ENCODE data around the gene KIF27.
"Not testable (repeated sequence)": the region's sequence is repeated elsewhere in the genome, so short reads cannot be mapped to it uniquely, and the experiment has no call there.

KIF27 gene

GRCh38 chr9:83824986-83825623 lies 96.1 kb downstream of the KIF27 start:
- not testable (repeated sequence) for H2AFZ ChIP-seq (ENCODE audit: low read length); H3K9ac ChIP-seq (ENCODE audit: low read length); H3K9me2 ChIP-seq (ENCODE audit: low read depth, low read length); H3K4me2 ChIP-seq (ENCODE audit: low read length); H3K27ac ChIP-seq (ENCODE audit: low read depth, low read length, poor library complexity, severe bottlenecking); H3K27me3 ChIP-seq (ENCODE audit: insufficient read depth, low read length); H3K36me3 ChIP-seq (ENCODE audit: insufficient read depth, low read length); H4K20me1 ChIP-seq (ENCODE audit: insufficient read depth, low read length); H3K79me2 ChIP-seq (ENCODE audit: insufficient read depth, low read length); H3K4me1 ChIP-seq (ENCODE audit: insufficient read depth, low read length, severe bottlenecking); H3K9me3 ChIP-seq (ENCODE audit: low read length); H3F3A ChIP-seq (ENCODE audit: insufficient read depth, low read length); H3K4me3 ChIP-seq (ENCODE audit: low read depth, low read length, poor library complexity, severe bottlenecking)

GRCh38 chr9:83817356-83818278 lies 103.6 kb downstream of the KIF27 start, which contains the start of gene GKAP1:
TSS of gene GKAP1 (minus strand) at chr9:83817769. CDS start at chr9:83806517, 11,252 bp downstream.
- not testable (repeated sequence) for H3K27ac ChIP-seq (ENCODE audit: low read depth, low read length, poor library complexity, severe bottlenecking)
- H3K4me3 ChIP-seq (ENCODE audit: low read depth, low read length, poor library complexity, severe bottlenecking), result peak within 1 kb of the TSS; percentile 78

GRCh38 chr9:83817011-83817355 lies 104.2 kb downstream of the KIF27 start:
- not testable (repeated sequence) for H3K79me2 ChIP-seq (ENCODE audit: insufficient read depth, low read length); H3K27ac ChIP-seq (ENCODE audit: low read depth, low read length, poor library complexity, severe bottlenecking); H3F3A ChIP-seq (ENCODE audit: insufficient read depth, low read length); H3K36me3 ChIP-seq (ENCODE audit: insufficient read depth, low read length); H3K9me2 ChIP-seq (ENCODE audit: low read depth, low read length); H3K27me3 ChIP-seq (ENCODE audit: insufficient read depth, low read length); H3K9me3 ChIP-seq (ENCODE audit: low read length); H2AFZ ChIP-seq (ENCODE audit: low read length); H4K20me1 ChIP-seq (ENCODE audit: insufficient read depth, low read length)
- H3K4me1 ChIP-seq (ENCODE audit: insufficient read depth, low read length, severe bottlenecking), result peaks cover 12% of the 10 kb centered on the region
- H3K9ac ChIP-seq (ENCODE audit: low read length), result peak overlapping the region; percentile 75
- peak overlapping the region; percentile 78 for H3K4me3 ChIP-seq (ENCODE audit: low read depth, low read length, poor library complexity, severe bottlenecking)
- H3K4me2 ChIP-seq (ENCODE audit: low read length), result peak overlapping the region; percentile 76

More at GRCh38 chr9:83817356-83818278, 103.6 kb downstream of the KIF27 start, which contains the start of gene GKAP1:
- H3K79me2 ChIP-seq (ENCODE audit: insufficient read depth, low read length); H3K36me3 ChIP-seq (ENCODE audit: insufficient read depth, low read length); H3K27me3 ChIP-seq (ENCODE audit: insufficient read depth, low read length); H3K9me3 ChIP-seq (ENCODE audit: low read length); H4K20me1 ChIP-seq (ENCODE audit: insufficient read depth, low read length); H3K9me2 ChIP-seq (ENCODE audit: low read depth, low read length); H2AFZ ChIP-seq (ENCODE audit: low read length); H3F3A ChIP-seq (ENCODE audit: insufficient read depth, low read length): not testable (repeated sequence)
- 0 out of 2 replicates have a peak, but pooled peaks have one; percentile 5 for TF ChIP-seq CTCF (IDR thresholded peaks at IDR 0.05; ENCODE audit: low read length)
- Histone ChIP-seq H3K9ac (ENCODE audit: low read length) (peak within 1 kb of the TSS; percentile 75), H3K4me1 (ENCODE audit: insufficient read depth, low read length, severe bottlenecking) (peaks cover 12% of the 10 kb centered on the region), H3K4me2 (ENCODE audit: low read length) (peak within 1 kb of the TSS; percentile 76)

GRCh38 chr9:83815120-83815519 lies 106.1 kb downstream of the KIF27 start:
- not testable (repeated sequence) for H3K36me3 ChIP-seq (ENCODE audit: insufficient read depth, low read length); H3K9me2 ChIP-seq (ENCODE audit: low read depth, low read length); H2AFZ ChIP-seq (ENCODE audit: low read length); H3K27ac ChIP-seq (ENCODE audit: low read depth, low read length, poor library complexity, severe bottlenecking); H3K9me3 ChIP-seq (ENCODE audit: low read length); H3F3A ChIP-seq (ENCODE audit: insufficient read depth, low read length); H3K4me3 ChIP-seq (ENCODE audit: low read depth, low read length, poor library complexity, severe bottlenecking); H4K20me1 ChIP-seq (ENCODE audit: insufficient read depth, low read length); H3K4me2 ChIP-seq (ENCODE audit: low read length); H3K9ac ChIP-seq (ENCODE audit: low read length); H3K27me3 ChIP-seq (ENCODE audit: insufficient read depth, low read length); H3K79me2 ChIP-seq (ENCODE audit: insufficient read depth, low read length)
- peaks cover 12% of the 10 kb centered on the region for H3K4me1 ChIP-seq (ENCODE audit: insufficient read depth, low read length, severe bottlenecking)

- not testable (repeated sequence) for H3K27ac ChIP-seq (ENCODE audit: low read depth, low read length, poor library complexity, severe bottlenecking); H3K79me2 ChIP-seq (ENCODE audit: insufficient read depth, low read length)
Observed at GRCh38 chr9:83809213-83809612, 112.0 kb downstream of the KIF27 start.

GRCh38 chr9:83804454-83804853 lies 116.8 kb downstream of the KIF27 start:
- not testable (repeated sequence) for H3K4me3 ChIP-seq (ENCODE audit: low read depth, low read length, poor library complexity, severe bottlenecking); H2AFZ ChIP-seq (ENCODE audit: low read length); H3K9me3 ChIP-seq (ENCODE audit: low read length); H3K27me3 ChIP-seq (ENCODE audit: insufficient read depth, low read length); H3K4me2 ChIP-seq (ENCODE audit: low read length); H4K20me1 ChIP-seq (ENCODE audit: insufficient read depth, low read length); H3K9ac ChIP-seq (ENCODE audit: low read length); H3K27ac ChIP-seq (ENCODE audit: low read depth, low read length, poor library complexity, severe bottlenecking); H3K36me3 ChIP-seq (ENCODE audit: insufficient read depth, low read length); H3K4me1 ChIP-seq (ENCODE audit: insufficient read depth, low read length, severe bottlenecking); H3K9me2 ChIP-seq (ENCODE audit: low read depth, low read length); H3K79me2 ChIP-seq (ENCODE audit: insufficient read depth, low read length); H3F3A ChIP-seq (ENCODE audit: insufficient read depth, low read length)

More at GRCh38 chr9:83809213-83809612, 112.0 kb downstream of the KIF27 start:
- H3K27me3 ChIP-seq (ENCODE audit: insufficient read depth, low read length); H3K9ac ChIP-seq (ENCODE audit: low read length); H3K9me3 ChIP-seq (ENCODE audit: low read length); H4K20me1 ChIP-seq (ENCODE audit: insufficient read depth, low read length); H3F3A ChIP-seq (ENCODE audit: insufficient read depth, low read length); H3K4me2 ChIP-seq (ENCODE audit: low read length); H3K4me1 ChIP-seq (ENCODE audit: insufficient read depth, low read length, severe bottlenecking); H2AFZ ChIP-seq (ENCODE audit: low read length); H3K9me2 ChIP-seq (ENCODE audit: low read depth, low read length); H3K36me3 ChIP-seq (ENCODE audit: insufficient read depth, low read length); H3K4me3 ChIP-seq (ENCODE audit: low read depth, low read length, poor library complexity, severe bottlenecking): not testable (repeated sequence)

- not testable (repeated sequence) for H3K4me3 ChIP-seq (ENCODE audit: low read depth, low read length, poor library complexity, severe bottlenecking); H3K27ac ChIP-seq (ENCODE audit: low read depth, low read length, poor library complexity, severe bottlenecking); H3K36me3 ChIP-seq (ENCODE audit: insufficient read depth, low read length); H3K79me2 ChIP-seq (ENCODE audit: insufficient read depth, low read length); H3K9ac ChIP-seq (ENCODE audit: low read length); H3F3A ChIP-seq (ENCODE audit: insufficient read depth, low read length); H3K4me1 ChIP-seq (ENCODE audit: insufficient read depth, low read length, severe bottlenecking); H4K20me1 ChIP-seq (ENCODE audit: insufficient read depth, low read length); H2AFZ ChIP-seq (ENCODE audit: low read length); H3K9me3 ChIP-seq (ENCODE audit: low read length); H3K9me2 ChIP-seq (ENCODE audit: low read depth, low read length); H3K27me3 ChIP-seq (ENCODE audit: insufficient read depth, low read length); H3K4me2 ChIP-seq (ENCODE audit: low read length)
Observed at GRCh38 chr9:83803941-83804340, 117.3 kb downstream of the KIF27 start.

Data from OCI-LY1 (cell line).